ENCODE measurements around the gene STRC. TPM values are rescaled to one million over a fixed set of nuclear protein-coding genes. Genes with fewer than 3 reads are reported as not detected.
"Not testable (repeated sequence)": the region's sequence is repeated elsewhere in the genome, so short reads cannot be mapped to it uniquely, and the experiment has no call there.

STRC gene
- total and polyA plus RNA-seq, 4 donors, result 0.59 to 7.0 (median 2.3) TPM

GRCh38 chr15:43574607-43575006, 44.0 kb downstream of the STRC start:
- no CpG with 5 or more reads among the region's 1 CpG for WGBS (ENCODE audit: insufficient coverage)
- H3K36me3 ChIP-seq (ENCODE audit: control insufficient read depth, insufficient read depth, low read length); H3K27ac ChIP-seq (ENCODE audit: low read depth, low read length); DNase-seq (ENCODE audit: low read depth in 4 of 6, low spot score in 6 of 6); H3K27me3 ChIP-seq (ENCODE audit: control insufficient read depth, insufficient read depth, low read length); H3K4me3 ChIP-seq (ENCODE audit: low read depth, low read length); H3K9me3 ChIP-seq (ENCODE audit: control insufficient read depth, insufficient read depth, low read length); H3K4me1 ChIP-seq (ENCODE audit: control insufficient read depth, insufficient read depth, low read length): not testable (repeated sequence)

GRCh38 chr15:43566615-43567014, 52.0 kb downstream of the STRC start:
- H3K27ac ChIP-seq (ENCODE audit: low read depth, low read length); H3K9me3 ChIP-seq (ENCODE audit: control insufficient read depth, insufficient read depth, low read length); H3K27me3 ChIP-seq (ENCODE audit: control insufficient read depth, insufficient read depth, low read length); H3K36me3 ChIP-seq (ENCODE audit: control insufficient read depth, insufficient read depth, low read length); DNase-seq (ENCODE audit: low read depth in 4 of 6, low spot score in 6 of 6); H3K4me3 ChIP-seq (ENCODE audit: low read depth, low read length); H3K4me1 ChIP-seq (ENCODE audit: control insufficient read depth, insufficient read depth, low read length): not testable (repeated sequence)
- no CpG with 5 or more reads among the region's 2 CpGs for WGBS (ENCODE audit: insufficient coverage)

GRCh38 chr15:43563793-43564192, 54.8 kb downstream of the STRC start:
- H3K27me3 ChIP-seq (ENCODE audit: control insufficient read depth, insufficient read depth, low read length); H3K9me3 ChIP-seq (ENCODE audit: control insufficient read depth, insufficient read depth, low read length); H3K4me3 ChIP-seq (ENCODE audit: low read depth, low read length); H3K36me3 ChIP-seq (ENCODE audit: control insufficient read depth, insufficient read depth, low read length); DNase-seq (ENCODE audit: low read depth in 4 of 6, low spot score in 6 of 6); H3K4me1 ChIP-seq (ENCODE audit: control insufficient read depth, insufficient read depth, low read length); H3K27ac ChIP-seq (ENCODE audit: low read depth, low read length): not testable (repeated sequence)
- no CpG with 5 or more reads among the region's 8 CpGs for WGBS (ENCODE audit: insufficient coverage)

- H3K9me3 ChIP-seq (ENCODE audit: control insufficient read depth, insufficient read depth, low read length); H3K27me3 ChIP-seq (ENCODE audit: control insufficient read depth, insufficient read depth, low read length); H3K4me1 ChIP-seq (ENCODE audit: control insufficient read depth, insufficient read depth, low read length); DNase-seq (ENCODE audit: low read depth in 4 of 6, low spot score in 6 of 6); H3K36me3 ChIP-seq (ENCODE audit: control insufficient read depth, insufficient read depth, low read length); H3K27ac ChIP-seq (ENCODE audit: low read depth, low read length); H3K4me3 ChIP-seq (ENCODE audit: low read depth, low read length): not testable (repeated sequence)
- no CpG with 5 or more reads among the region's 3 CpGs for WGBS (ENCODE audit: insufficient coverage)
Measured at GRCh38 chr15:43562753-43563152, 55.8 kb downstream of the STRC start.

- Histone ChIP-seq H3K4me3 (ENCODE audit: low read depth, low read length) (no peak overlapping the region), H3K36me3 (ENCODE audit: control insufficient read depth, insufficient read depth, low read length) (peaks cover 28% of the 10 kb centered on the region), H3K4me1 (ENCODE audit: control insufficient read depth, insufficient read depth, low read length) (no peaks in the 10 kb centered on the region), H3K27me3 (ENCODE audit: control insufficient read depth, insufficient read depth, low read length) (no peaks in the 10 kb centered on the region), H3K9me3 (ENCODE audit: control insufficient read depth, insufficient read depth, low read length) (no peaks in the 10 kb centered on the region), H3K27ac (ENCODE audit: low read depth, low read length) (no peak overlapping the region)
- no peak for DNase-seq (ENCODE audit: low read depth in 4 of 6, low spot score in 6 of 6)
- no CpG with 5 or more reads among the region's 2 CpGs for WGBS (ENCODE audit: insufficient coverage)
Measured at GRCh38 chr15:43552986-43553385, 65.6 kb downstream of the STRC start.

- H3K27me3 ChIP-seq (ENCODE audit: control insufficient read depth, insufficient read depth, low read length), result no peaks in the 10 kb centered on the region
- no peak overlapping the region for H3K27ac ChIP-seq (ENCODE audit: low read depth, low read length)
- no peaks in the 10 kb centered on the region for H3K4me1 ChIP-seq (ENCODE audit: control insufficient read depth, insufficient read depth, low read length)
- no peaks in the 10 kb centered on the region for H3K9me3 ChIP-seq (ENCODE audit: control insufficient read depth, insufficient read depth, low read length)
- DNase-seq (ENCODE audit: low read depth in 4 of 6, low spot score in 6 of 6), result peak in 1 of 6 donors; percentile 9
- H3K36me3 ChIP-seq (ENCODE audit: control insufficient read depth, insufficient read depth, low read length), result peaks cover 20% of the 10 kb centered on the region
- H3K4me3 ChIP-seq (ENCODE audit: low read depth, low read length), result no peak overlapping the region
- WGBS (ENCODE audit: insufficient coverage), result 100% methylated on average over 1 of the region's 4 CpGs
Measured at GRCh38 chr15:43552256-43552655, 66.3 kb downstream of the STRC start.

- Histone ChIP-seq H3K27me3 (ENCODE audit: control insufficient read depth, insufficient read depth, low read length) (no peaks in the 10 kb centered on the region), H3K36me3 (ENCODE audit: control insufficient read depth, insufficient read depth, low read length) (peaks cover 18% of the 10 kb centered on the region), H3K4me3 (ENCODE audit: low read depth, low read length) (no peak overlapping the region), H3K27ac (ENCODE audit: low read depth, low read length) (no peak overlapping the region), H3K4me1 (ENCODE audit: control insufficient read depth, insufficient read depth, low read length) (no peaks in the 10 kb centered on the region), H3K9me3 (ENCODE audit: control insufficient read depth, insufficient read depth, low read length) (no peaks in the 10 kb centered on the region)
- WGBS (ENCODE audit: insufficient coverage), result 93% methylated on average over 3 of the region's 10 CpGs
- no peak for DNase-seq (ENCODE audit: low read depth in 4 of 6, low spot score in 6 of 6)
Measured at GRCh38 chr15:43550527-43551363, 67.9 kb downstream of the STRC start.

Small RNA genes within 50 kb of the gene (small RNA-seq; reads per million reads assigned to genes)
- not detected for gene PDIA3P2 (ENCODE audit: low replicate concordance)
- not detected for gene RNU6-554P (ENCODE audit: low replicate concordance)
- gene RNU6-610P (ENCODE audit: low replicate concordance), result not detected

Other genes with a start within 250 kb of the STRC start
- gene ZSCAN29, start 247.8 kb downstream of the STRC start, total RNA-seq, result 10 to 100 TPM; 28.5 to 29.1 TPM
- 10 to 100 TPM; 22.3 to 25.2 TPM for gene ZSCAN29, start 247.8 kb downstream of the STRC start, polyA plus RNA-seq (ENCODE audit: insufficient read length in 2 of 2)
- gene TUBGCP4, start 247.7 kb downstream of the STRC start, total RNA-seq, result 10 to 100 TPM; 12.6 to 22.0 TPM
- gene TUBGCP4, start 247.7 kb downstream of the STRC start, polyA plus RNA-seq (ENCODE audit: insufficient read length in 2 of 2), result 10 to 100 TPM; 23.3 to 28.9 TPM
- gene TP53BP1, start 125.6 kb downstream of the STRC start, total RNA-seq, result 100 to 1,000 TPM in 1 of 2 donors, 10 to 100 TPM in 1; 96.0 to 109 TPM
- gene TP53BP1, start 125.6 kb downstream of the STRC start, polyA plus RNA-seq (ENCODE audit: insufficient read length in 2 of 2), result 10 to 100 TPM; 78.8 to 81.5 TPM
- gene MAP1A, start 101.2 kb downstream of the STRC start, total RNA-seq, result 100 to 1,000 TPM in 1 of 2 donors, 10 to 100 TPM in 1; 71.6 to 148 TPM
- gene MAP1A, start 101.2 kb downstream of the STRC start, polyA plus RNA-seq (ENCODE audit: insufficient read length in 2 of 2), result 100 to 1,000 TPM; 189 to 230 TPM
- 10 to 100 TPM; 25.7 to 33.6 TPM for gene PPIP5K1, start 28.6 kb downstream of the STRC start, total RNA-seq
- 10 to 100 TPM; 28.0 to 43.3 TPM for gene PPIP5K1, start 28.6 kb downstream of the STRC start, polyA plus RNA-seq (ENCODE audit: insufficient read length in 2 of 2)
- gene CKMT1B, start 24.8 kb downstream of the STRC start, total RNA-seq, result 10 to 100 TPM; 12.8 to 17.7 TPM
- 100 to 1,000 TPM in 1 of 2 donors, 10 to 100 TPM in 1; 91.5 to 120 TPM for gene CKMT1B, start 24.8 kb downstream of the STRC start, polyA plus RNA-seq (ENCODE audit: insufficient read length in 2 of 2)
- 1 to 10 TPM; 2.6 to 5.1 TPM for gene CATSPER2, start 30.0 kb upstream of the STRC start, total RNA-seq
- gene CATSPER2, start 30.0 kb upstream of the STRC start, polyA plus RNA-seq (ENCODE audit: insufficient read length in 2 of 2), result 10 to 100 TPM in 1 of 2 donors, 1 to 10 TPM in 1; 7.5 to 15.6 TPM
- gene CKMT1A, start 75.1 kb upstream of the STRC start, total RNA-seq, result 10 to 100 TPM in 1 of 2 donors, 1 to 10 TPM in 1; 7.1 to 21.5 TPM
- gene CKMT1A, start 75.1 kb upstream of the STRC start, polyA plus RNA-seq (ENCODE audit: insufficient read length in 2 of 2), result 10 to 100 TPM; 48.9 to 54.7 TPM
- gene PDIA3, start 127.6 kb upstream of the STRC start, total RNA-seq, result 100 to 1,000 TPM; 120 to 175 TPM
- 100 to 1,000 TPM; 268 to 272 TPM for gene PDIA3, start 127.6 kb upstream of the STRC start, polyA plus RNA-seq (ENCODE audit: insufficient read length in 2 of 2)
- gene ELL3, start 158.2 kb upstream of the STRC start, total RNA-seq, result 1 to 10 TPM; 2.8 to 6.2 TPM
- gene ELL3, start 158.2 kb upstream of the STRC start, polyA plus RNA-seq (ENCODE audit: insufficient read length in 2 of 2), result 1 to 10 TPM; 2.9 to 3.6 TPM
- gene SERF2, start 173.5 kb upstream of the STRC start, total RNA-seq, result 100 to 1,000 TPM; 134 to 884 TPM
- gene SERF2, start 173.5 kb upstream of the STRC start, polyA plus RNA-seq (ENCODE audit: insufficient read length in 2 of 2), result 100 to 1,000 TPM; 506 to 536 TPM
- gene SERINC4, start 181.4 kb upstream of the STRC start, total RNA-seq, result under 1 TPM in 1 of 2 donors, not detected in 1; 0.72 TPM
- gene SERINC4, start 181.4 kb upstream of the STRC start, polyA plus RNA-seq (ENCODE audit: insufficient read length in 2 of 2), result under 1 TPM in 1 of 2 donors, not detected in 1; 0.29 TPM
- gene HYPK, start 181.8 kb upstream of the STRC start, total RNA-seq, result 1 to 10 TPM; 5.1 to 5.4 TPM
- gene HYPK, start 181.8 kb upstream of the STRC start, polyA plus RNA-seq (ENCODE audit: insufficient read length in 2 of 2), result 1 to 10 TPM; 6.1 to 9.0 TPM
- 10 to 100 TPM; 25.6 to 43.7 TPM for gene MFAP1, start 205.9 kb upstream of the STRC start, total RNA-seq
- 10 to 100 TPM; 41.2 to 43.6 TPM for gene MFAP1, start 205.9 kb upstream of the STRC start, polyA plus RNA-seq (ENCODE audit: insufficient read length in 2 of 2)
- 10 to 100 TPM; 10.7 to 10.8 TPM for gene WDR76, start 208.2 kb upstream of the STRC start, total RNA-seq
- gene WDR76, start 208.2 kb upstream of the STRC start, polyA plus RNA-seq (ENCODE audit: insufficient read length in 2 of 2), result 10 to 100 TPM; 10.1 to 10.8 TPM

Data from spinal cord (tissue), 10 donors.